WERI-Rb-1 (cell line): ENCODE results near the gene SPHK2.
A peak's percentile ranks its signal among the peaks of the same experiment; 100 is the strongest.
"Not testable (repeated sequence)": the region's sequence is repeated elsewhere in the genome, so short reads cannot be mapped to it uniquely, and the experiment has no call there.

Experiments
- DNase-seq: peaks from one replicate; pipeline ENCODE4 v3.0.0-alpha.2; 2020
- H3K27ac ChIP-seq: fragments of 250-450 bp; sonication (Bioruptor Pico); 2 replicates; pipeline ENCODE4 v1.5.1; 2020; ENCODE audit warnings: mild to moderate bottlenecking, moderate library complexity
- H3K27me3 ChIP-seq: fragments of 250-450 bp; sonication (Bioruptor Pico); 2 replicates; pipeline ENCODE4 v1.5.1; 2021; ENCODE audit warnings: mild to moderate bottlenecking, low read depth, moderate library complexity; ENCODE audit not compliant: insufficient read depth, severe bottlenecking
- H3K36me3 ChIP-seq: fragments of 250-450 bp; sonication (Bioruptor Pico); 2 replicates; pipeline ENCODE4 v1.5.1; 2020; ENCODE audit warnings: mild to moderate bottlenecking, moderate library complexity
- H3K4me3 ChIP-seq: 2 replicates; pipeline ENCODE4 v1.5.1; 2011; ENCODE audit warnings: low read depth, mild to moderate bottlenecking, control low read depth, low read length
- H3K9me3 ChIP-seq: fragments of 250-450 bp; sonication (Bioruptor Pico); 2 replicates; pipeline ENCODE4 v1.5.1; 2021; ENCODE audit warnings: mild to moderate bottlenecking, moderate library complexity; ENCODE audit not compliant: severe bottlenecking
- CTCF ChIP-seq: IDR thresholded peaks from 2 replicates; pipeline ENCODE4 v1.5.1; 2011; ENCODE audit warnings: low read depth, mild to moderate bottlenecking, control low read depth, inconsistent platforms, low read length

Gene SPHK2

GRCh38 chr19:48629599-48630295, 10.4 kb downstream of the SPHK2 start:
- no peak for TF ChIP-seq CTCF
- H3K27ac ChIP-seq, result no peak overlapping the region
- H3K9me3 ChIP-seq, result no peaks in the 10 kb centered on the region
- H3K36me3 ChIP-seq, result peaks cover 41% of the 10 kb centered on the region
- no peaks in the 10 kb centered on the region for H3K27me3 ChIP-seq
- no peak for DNase-seq
- H3K4me3 ChIP-seq, result no peak overlapping the region

- no peak for TF ChIP-seq CTCF
- Histone ChIP-seq H3K36me3 (peaks cover 41% of the 10 kb centered on the region), H3K27ac (no peak overlapping the region), H3K4me3 (no peak overlapping the region), H3K27me3 (no peaks in the 10 kb centered on the region), H3K9me3 (no peaks in the 10 kb centered on the region)
- no peak for DNase-seq
Measured at GRCh38 chr19:48630296-48631063, 11.2 kb downstream of the SPHK2 start.

GRCh38 chr19:48631225-48631624, 11.9 kb downstream of the SPHK2 start:
- no peak overlapping the region for H3K27ac ChIP-seq
- H3K27me3 ChIP-seq, result no peaks in the 10 kb centered on the region
- no peak for DNase-seq
- H3K36me3 ChIP-seq, result peaks cover 36% of the 10 kb centered on the region
- no peak for TF ChIP-seq CTCF
- H3K9me3 ChIP-seq, result no peaks in the 10 kb centered on the region
- H3K4me3 ChIP-seq, result no peak overlapping the region

- not testable (repeated sequence) for H3K4me3 ChIP-seq, H3K27me3 ChIP-seq, DNase-seq, H3K9me3 ChIP-seq
- H3K36me3 ChIP-seq, result peaks cover 33% of the 10 kb centered on the region
- H3K27ac ChIP-seq, result peak overlapping the region; percentile 43
Measured at GRCh38 chr19:48632286-48632685, 13.0 kb downstream of the SPHK2 start.

GRCh38 chr19:48632692-48633147, 13.4 kb downstream of the SPHK2 start:
- H3K27me3 ChIP-seq, result no peaks in the 10 kb centered on the region
- H3K4me3 ChIP-seq, result no peak overlapping the region
- no peaks in the 10 kb centered on the region for H3K9me3 ChIP-seq
- no peak for TF ChIP-seq CTCF
- H3K27ac ChIP-seq, result peak overlapping the region; percentile 43
- DNase-seq, result no peak
- peaks cover 33% of the 10 kb centered on the region for H3K36me3 ChIP-seq

- no peak for TF ChIP-seq CTCF
- Histone ChIP-seq H3K36me3 (peaks cover 33% of the 10 kb centered on the region), H3K27ac (peak overlapping the region; percentile 43), H3K27me3 (no peaks in the 10 kb centered on the region), H3K4me3 (peak overlapping the region; percentile 38), H3K9me3 (no peaks in the 10 kb centered on the region)
- peak; percentile 87 for DNase-seq
Measured at GRCh38 chr19:48633148-48634035, 14.1 kb downstream of the SPHK2 start.
